GM18498 (cell line): ENCODE data around the gene ANKRD39.

Experiments
- ATAC-seq: cut with Tn5 transposase; IDR thresholded peaks from one replicate; pipeline ENCODE4 v1.9.1; 2021; ENCODE audit warnings: mild to moderate bottlenecking, moderate library complexity; ENCODE audit not compliant: unreplicated experiment

ANKRD39 gene

DNA sequence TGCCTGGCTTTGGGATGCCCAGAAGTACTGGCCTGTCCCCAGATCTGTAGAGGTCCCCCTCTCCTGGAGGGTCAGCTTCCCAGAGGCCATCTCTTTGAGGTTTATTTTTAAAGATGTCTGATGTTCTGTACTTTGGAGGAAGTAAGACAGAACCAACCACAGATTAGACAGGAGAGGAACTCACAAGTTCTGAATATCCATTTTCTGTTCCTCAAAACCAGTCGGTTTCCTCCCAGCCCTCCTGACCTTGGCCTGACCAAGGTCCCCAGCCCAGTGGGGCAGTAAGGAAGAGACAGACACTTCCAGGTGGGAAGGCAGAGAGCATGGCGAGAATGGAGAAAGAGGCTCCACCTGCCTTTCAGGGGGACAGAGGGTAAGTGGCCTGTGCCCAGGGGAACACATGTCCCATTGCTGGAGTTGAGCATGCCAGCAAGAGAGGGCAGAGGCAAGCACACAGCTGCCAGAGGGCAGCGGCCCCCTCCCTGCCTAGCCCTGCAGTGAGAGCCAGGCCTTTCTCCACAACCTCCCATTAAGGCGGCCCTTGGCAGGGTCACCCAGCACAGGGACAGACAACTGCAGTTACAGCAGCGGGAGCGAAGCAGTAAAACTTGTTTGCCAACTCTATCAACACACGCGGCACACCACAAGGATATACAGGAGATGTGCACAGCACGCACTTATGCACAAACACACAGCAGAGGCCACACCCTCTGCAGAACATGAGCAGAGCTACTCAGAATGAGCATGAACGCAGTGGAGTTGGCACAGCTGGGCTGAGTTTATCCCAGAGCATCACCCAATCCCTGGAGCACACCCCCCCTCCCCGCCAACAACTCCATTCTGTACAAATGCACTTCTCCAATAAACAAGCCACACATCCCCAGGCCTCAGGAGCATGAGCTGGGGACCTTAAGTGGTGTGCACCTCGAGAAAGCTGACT lies 30.5 kb upstream of the ANKRD39 start:
- ATAC-seq = no peak

DNA sequence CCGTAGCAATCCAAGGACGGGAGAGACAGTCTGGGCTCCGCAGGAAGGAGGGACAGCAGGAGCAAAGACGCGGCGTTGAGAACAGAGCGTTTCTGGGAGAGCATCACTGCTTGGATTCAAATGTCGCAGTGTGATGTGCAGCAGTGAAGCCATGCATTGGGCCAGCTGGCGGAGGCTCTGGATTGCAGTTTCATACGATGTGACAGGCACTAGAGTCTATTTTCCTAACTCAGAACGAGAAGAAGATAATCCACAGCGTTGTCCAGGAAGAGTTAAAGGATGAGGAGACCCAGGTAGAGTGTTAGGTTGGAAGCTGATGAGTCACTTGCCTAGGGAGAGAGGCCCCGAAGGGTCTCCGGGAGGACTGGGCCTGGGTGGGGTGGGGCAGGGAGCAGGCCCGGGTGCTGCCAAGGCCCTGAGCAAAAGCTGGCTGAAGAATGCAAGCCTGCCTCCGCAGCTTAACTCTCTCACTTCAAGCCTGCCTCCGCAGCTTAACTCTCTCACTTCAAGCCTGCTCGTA lies 29.7 kb upstream of the ANKRD39 start:
- no peak for ATAC-seq

- no peak for ATAC-seq
These were observed 27.9 kb upstream of the ANKRD39 start for GRCh38 chr2:96885432-96886347.

GRCh38 chr2:96884299-96885094 lies 26.7 kb upstream of the ANKRD39 start:
- no peak for ATAC-seq

GRCh38 chr2:96883306-96883705 lies 25.5 kb upstream of the ANKRD39 start:
- ATAC-seq = no peak

DNA sequence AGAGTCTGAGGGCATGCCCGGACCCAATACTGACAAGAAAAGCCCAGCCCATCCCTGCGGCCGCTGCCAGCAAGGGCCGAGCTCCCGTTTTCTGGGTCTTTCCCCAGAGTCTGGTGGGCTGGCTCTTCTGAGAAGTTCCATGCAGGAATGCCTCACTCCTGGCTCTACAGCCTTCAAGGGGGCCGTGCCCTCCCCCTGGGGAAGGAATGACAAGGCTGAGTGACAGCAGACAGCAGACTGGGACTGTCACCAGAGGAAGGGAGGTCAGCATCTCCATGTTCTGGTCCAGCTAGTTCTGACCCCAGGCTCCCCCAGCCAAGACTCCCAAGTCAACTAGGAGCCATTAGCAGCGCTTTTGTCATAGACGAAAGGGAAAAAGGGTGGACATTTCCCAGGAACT lies 25.1 kb upstream of the ANKRD39 start:
- ATAC-seq = no peak

DNA sequence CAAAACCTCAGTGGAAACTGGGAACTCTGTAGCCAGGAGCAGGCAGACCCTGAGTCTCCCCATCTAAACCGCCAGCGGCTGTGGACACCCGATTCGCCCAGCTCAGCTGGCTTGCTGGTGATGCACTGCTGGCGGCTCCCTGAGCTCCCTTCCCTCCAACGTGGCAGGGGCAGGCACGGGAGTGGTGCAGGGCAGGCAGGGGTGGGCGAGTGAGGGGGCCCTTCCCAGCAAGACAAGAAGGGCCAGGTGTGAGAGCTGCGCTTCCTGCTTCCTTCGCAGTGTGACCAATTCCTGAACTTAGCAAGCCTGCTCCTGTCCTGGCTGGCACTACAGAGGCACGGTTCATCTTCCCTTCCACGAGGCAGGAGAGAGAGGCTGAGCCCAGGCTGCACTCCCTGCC lies 24.4 kb upstream of the ANKRD39 start:
- ATAC-seq = no peak

GRCh38 chr2:96881349-96882195 lies 23.8 kb upstream of the ANKRD39 start:
- no peak for ATAC-seq

DNA sequence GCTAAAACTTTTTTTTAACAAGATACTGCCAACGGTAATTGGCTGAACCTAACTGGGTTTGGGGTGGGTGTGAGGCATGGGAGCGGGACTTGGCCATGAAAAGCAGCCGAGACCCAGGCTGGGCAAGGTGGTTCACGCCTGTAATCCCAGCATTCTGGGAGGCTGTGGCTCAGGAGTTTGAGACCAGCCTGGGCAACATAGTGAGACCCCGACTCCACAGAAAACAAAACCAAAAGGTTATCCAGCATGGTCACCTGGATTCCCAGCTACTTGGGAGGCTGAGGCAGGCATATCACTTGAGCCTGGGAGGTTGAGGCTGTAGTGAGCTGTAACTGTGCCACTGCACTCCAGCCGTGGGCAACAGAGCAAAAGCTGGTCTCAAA lies 23.1 kb upstream of the ANKRD39 start:
- ATAC-seq = no peak

- ATAC-seq = no peak
These were observed 21.8 kb upstream of the ANKRD39 start for GRCh38 chr2:96879545-96880040.

GRCh38 chr2:96878796-96879544 lies 21.2 kb upstream of the ANKRD39 start:
- ATAC-seq = no peak

DNA sequence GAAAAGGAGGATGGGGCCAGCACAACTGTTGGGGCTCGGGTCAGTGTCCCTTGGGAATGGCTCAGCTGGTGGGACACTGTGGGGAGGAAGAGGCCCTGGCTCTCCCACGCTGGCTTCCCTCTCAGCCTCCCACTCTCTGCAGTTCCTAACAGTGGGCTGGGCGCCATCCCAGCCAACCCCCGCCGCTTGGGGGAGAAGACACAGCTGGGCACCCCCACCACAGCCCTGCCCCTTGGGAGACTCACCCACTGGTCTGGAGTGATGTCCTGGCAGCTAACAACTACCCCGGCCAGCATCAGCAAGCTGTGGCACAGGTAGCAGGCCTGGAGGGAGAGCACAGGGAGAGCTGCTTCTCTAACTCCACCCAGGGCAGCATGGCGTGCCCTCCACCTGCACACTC lies 20.4 kb upstream of the ANKRD39 start:
- no peak for ATAC-seq

DNA sequence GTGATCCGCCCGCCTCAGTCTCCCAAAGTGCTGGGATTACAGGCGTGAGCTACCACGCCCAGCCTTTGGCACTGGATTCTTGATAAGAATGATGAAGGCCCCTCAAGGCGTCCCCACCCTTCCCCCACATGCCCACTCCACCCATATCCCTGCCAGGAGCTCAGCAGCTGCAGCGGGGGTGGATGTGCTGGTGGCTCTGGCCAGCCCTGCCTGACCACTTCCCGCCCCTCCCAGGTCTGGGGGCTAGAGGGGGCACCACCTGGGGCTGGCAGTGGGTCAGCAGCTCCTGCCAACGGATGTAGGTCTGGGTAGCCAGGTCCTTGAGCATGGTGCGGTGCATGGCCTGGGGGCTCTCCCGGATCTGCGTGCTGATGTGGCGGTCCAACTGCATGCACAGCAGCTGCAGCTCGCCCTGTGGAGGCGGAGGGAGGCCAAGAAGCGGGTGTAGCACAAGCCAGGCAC lies 19.8 kb upstream of the ANKRD39 start:
- ATAC-seq = no peak

DNA sequence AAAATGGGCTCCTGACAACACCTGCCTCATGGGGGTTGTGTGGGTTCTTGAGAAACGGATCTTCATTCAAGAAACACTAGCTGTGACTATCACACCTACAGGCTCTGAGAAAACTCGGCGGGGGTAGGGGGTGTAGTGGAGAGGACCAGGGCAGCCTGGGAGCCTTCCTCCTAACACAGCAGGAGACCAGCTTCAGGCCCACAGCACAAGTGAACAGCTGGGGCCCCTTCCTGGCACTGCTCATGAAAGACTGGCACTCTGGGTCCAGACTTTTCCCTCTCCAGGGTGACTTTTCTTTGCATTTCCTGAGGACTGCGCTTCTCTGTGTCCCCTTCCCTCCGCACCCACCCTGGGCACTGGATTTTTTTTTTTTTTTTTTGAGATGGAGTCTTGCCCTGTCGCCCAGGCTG lies 19.2 kb upstream of the ANKRD39 start:
- no peak for ATAC-seq

DNA sequence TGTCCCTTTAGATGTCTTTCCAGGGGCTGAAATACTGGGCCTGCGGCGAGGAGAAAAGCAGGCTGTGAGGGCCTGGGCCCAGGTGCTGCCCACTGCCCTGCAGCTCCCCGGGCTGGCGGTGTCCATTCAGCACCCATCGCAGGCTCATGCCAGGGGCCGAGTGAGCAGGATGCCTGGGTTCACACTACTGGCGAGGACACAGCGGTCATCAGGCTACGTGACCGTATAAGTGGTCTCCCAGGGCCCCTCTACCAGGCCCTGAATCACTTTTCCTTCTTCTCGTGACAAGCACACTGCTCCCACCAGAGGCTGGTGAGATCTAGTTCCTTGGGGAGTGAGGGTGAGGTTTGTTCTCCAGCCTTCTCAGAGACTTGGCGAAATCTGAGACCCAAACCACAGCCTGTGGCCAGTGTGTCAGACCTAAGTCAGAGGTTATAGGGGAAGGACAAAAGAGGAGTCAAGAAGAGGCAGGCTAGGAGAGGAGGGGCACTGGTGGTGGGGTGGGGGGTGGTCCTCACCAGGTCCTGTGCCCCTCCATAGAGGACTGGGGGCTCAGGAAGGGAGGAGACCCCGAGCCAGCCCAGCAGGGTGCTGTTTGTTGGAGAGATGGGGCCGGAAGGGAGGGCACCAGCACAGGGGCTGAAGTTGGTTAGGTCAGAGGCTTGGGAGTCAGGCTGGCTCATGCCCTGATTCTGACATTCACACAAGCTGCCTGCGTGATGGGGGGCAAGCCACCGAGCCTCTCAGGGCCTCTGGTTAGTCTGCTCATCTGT lies 18.6 kb upstream of the ANKRD39 start:
- ATAC-seq = no peak

GRCh38 chr2:96875498-96876268 lies 17.9 kb upstream of the ANKRD39 start:
- ATAC-seq = no peak

DNA sequence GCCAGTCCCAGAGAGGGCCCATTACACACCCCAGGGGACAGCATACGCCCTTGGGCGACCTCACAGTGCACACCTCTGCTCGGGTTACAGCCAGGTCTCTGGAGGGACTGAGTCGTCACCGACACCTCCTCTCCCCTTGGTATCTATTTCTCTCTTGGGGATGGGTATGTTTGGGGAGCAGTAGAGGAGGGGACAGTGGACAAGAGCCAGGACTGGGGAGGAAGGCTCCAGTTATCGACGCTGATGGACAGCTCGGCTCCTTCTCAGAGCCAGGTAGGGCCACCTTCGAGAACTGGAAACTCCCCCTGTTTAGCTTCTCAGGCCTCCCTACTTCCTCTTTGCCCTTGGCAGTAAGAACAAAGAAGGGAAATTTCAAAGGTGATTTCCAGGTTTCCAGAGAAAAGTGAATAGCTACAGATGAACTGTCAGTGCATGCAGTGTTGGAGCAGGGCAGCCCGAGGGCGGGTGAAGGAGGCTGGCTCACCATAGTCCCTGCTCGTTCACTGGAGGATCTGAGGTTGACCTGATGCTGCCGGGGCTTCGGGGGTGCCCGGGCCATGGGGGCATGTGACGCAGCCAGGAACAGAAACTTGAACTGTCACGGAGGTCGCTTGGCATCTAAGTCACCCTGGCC lies 16.5 kb upstream of the ANKRD39 start:
- peak; percentile 67 for ATAC-seq
